Measurements from ENCODE around the gene AOPEP.

The AOPEP gene

GRCh38 chr9:94796687-94797086 is 70.2 kb downstream of the AOPEP start:
- no peak for DNase-seq

GRCh38 chr9:94798201-94798600 is 71.7 kb downstream of the AOPEP start:
- DNase-seq, result no peak

GRCh38 chr9:94798708-94799107 is 72.2 kb downstream of the AOPEP start:
- no peak for DNase-seq

GRCh38 chr9:94799578-94800264 is 73.2 kb downstream of the AOPEP start:
- no peak for DNase-seq

- DNase-seq, result no peak
Observed at GRCh38 chr9:94800424-94801117, 74.1 kb downstream of the AOPEP start.

GRCh38 chr9:94801234-94801633 is 74.7 kb downstream of the AOPEP start:
- no peak for DNase-seq

GRCh38 chr9:94801681-94802080 is 75.2 kb downstream of the AOPEP start:
- DNase-seq, result no peak

- DNase-seq, result no peak
Observed at GRCh38 chr9:94802251-94802650, 75.8 kb downstream of the AOPEP start.

- DNase-seq, result no peak
Observed at GRCh38 chr9:94802793-94803192, 76.3 kb downstream of the AOPEP start.

- no peak for DNase-seq
Observed at GRCh38 chr9:94804316-94804715, 77.8 kb downstream of the AOPEP start.

- no peak for DNase-seq
Observed at GRCh38 chr9:94805051-94805489, 78.6 kb downstream of the AOPEP start.

- DNase-seq, result peak in 1 of 2 experiments; percentile 76
Observed at GRCh38 chr9:94805585-94805984, 79.1 kb downstream of the AOPEP start.

- DNase-seq, result peak in 1 of 2 experiments; percentile 11
Observed at GRCh38 chr9:94806307-94806893, 79.9 kb downstream of the AOPEP start.

GRCh38 chr9:94807556-94807955 is 81.1 kb downstream of the AOPEP start:
- no peak for DNase-seq

GRCh38 chr9:94808926-94809700 is 82.6 kb downstream of the AOPEP start:
- DNase-seq, result no peak

GRCh38 chr9:94809778-94810177 is 83.3 kb downstream of the AOPEP start:
- DNase-seq, result no peak

GRCh38 chr9:94811074-94811473 is 84.6 kb downstream of the AOPEP start:
- DNase-seq, result no peak

- DNase-seq, result peak in 1 of 2 experiments; percentile 41
Observed at GRCh38 chr9:94812343-94812742, 85.8 kb downstream of the AOPEP start.

GRCh38 chr9:94813379-94813778 is 86.9 kb downstream of the AOPEP start:
- DNase-seq, result no peak

GRCh38 chr9:94817291-94818177 is 91.0 kb downstream of the AOPEP start:
- DNase-seq, result no peak

- DNase-seq, result no peak
Observed at GRCh38 chr9:94818178-94818541, 91.7 kb downstream of the AOPEP start.

GRCh38 chr9:94819161-94819687 is 92.7 kb downstream of the AOPEP start:
- DNase-seq, result no peak
